Islet of Langerhans (tissue), 1 donor: ENCODE results near the gene CCDC40.
"Not testable (repeated sequence)": the region's sequence is repeated elsewhere in the genome, so short reads cannot be mapped to it uniquely, and the experiment has no call there.

Experiments used
- FAIRE-seq: peaks from one replicate; lab custom pipeline; 2011; peaks lifted over from hg19 to GRCh38; lab: Jason Lieb, UNC

Gene CCDC40

DNA sequence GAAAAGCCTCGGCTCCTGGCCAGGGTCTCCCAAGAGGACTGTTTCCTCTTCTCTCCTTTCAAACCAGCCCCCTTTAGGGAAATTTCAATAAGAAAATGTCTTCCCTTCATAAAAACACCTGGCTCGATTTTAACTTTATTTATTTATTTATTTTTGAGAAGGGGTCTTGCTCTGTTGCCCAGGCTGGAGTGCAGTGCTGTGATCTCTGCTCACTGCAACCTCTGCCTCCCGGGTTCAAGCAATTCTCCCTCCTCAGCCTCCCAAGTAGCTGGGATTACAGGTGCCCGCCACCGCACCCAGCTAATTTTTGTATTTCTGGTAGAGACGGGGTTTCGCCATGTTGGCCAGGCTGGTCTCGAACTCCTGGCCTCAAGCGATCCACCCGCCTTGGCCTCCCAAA is 10.3 kb downstream of the CCDC40 start:
- FAIRE-seq: not testable (repeated sequence)

DNA sequence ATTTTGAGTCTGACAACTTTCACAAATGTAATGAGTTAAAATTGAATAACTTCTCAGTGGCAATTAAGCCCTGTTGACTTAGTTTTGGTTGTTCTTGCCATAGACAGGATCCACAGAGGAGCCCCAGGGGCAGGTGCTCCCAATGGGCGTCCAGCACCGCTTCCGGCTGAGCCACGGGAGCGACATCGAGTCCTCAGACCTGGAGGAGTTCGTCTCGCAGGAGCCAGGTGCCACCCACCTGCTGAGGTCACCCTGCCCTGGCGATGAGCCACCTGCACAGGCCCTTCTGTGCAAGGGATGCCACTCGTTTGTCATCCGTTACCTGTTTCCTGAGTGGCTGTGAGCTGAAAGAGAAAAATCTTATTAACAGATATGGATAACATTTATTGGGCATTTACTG is 10.7 kb downstream of the CCDC40 start:
- FAIRE-seq: no peak

DNA sequence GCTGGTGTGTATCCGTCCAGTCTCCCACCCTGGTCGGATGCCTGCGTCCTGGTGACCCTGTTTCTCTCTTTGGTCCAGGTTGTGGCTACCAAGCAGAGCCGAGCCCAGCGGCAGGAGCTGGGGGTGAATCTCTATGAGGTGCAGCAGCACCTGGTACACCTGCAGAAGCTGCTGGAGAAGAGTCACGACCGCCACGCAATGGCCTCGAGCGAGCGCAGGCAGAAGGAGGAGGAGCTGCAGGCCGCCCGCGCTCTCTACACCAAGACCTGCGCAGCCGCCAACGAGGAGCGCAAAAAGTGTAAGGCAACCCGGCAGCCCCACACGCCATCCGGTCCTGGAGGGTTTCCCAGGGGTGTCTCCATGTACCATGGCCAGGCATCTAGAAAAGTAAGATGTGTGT is 13.5 kb downstream of the CCDC40 start:
- no peak for FAIRE-seq

DNA sequence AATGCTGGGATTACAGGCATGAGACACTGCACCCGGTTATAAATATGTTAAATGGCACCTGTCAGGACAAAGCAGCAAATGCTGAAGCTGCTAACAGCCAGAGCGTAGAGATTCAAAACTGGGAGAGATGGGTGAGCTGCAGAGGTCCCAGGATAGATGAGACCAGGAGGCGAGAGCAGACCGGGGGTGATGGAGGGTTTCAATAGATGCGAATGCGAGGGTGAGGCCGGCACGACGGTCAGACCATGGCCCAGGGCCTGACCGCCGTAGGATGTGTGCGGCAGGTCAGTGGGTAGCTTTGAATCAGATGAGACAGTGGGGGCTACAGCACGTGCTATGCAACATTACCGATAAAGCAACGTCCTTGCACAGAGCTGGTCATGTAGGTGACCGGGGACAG is 14.3 kb downstream of the CCDC40 start:
- FAIRE-seq: no peak

DNA sequence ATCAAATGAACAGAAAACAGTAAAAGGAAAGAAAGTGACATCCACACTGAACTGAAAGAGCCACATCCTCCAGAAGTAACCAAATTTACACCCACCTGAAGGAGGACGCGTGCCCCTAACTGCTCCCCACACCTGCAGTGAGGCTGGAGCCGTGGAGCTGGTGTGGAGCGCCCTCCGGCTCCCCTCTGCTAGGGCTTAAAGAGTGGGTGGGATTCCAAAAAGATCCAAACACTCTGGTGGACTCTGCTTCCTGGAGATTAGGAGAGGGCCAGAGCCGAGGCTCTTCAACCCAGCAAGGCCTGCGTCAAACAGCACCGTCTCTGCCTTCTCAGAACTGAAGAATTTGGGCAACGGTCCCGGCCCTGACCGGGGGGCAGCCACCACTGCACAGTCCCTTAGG is 15.2 kb downstream of the CCDC40 start:
- FAIRE-seq: no peak

DNA sequence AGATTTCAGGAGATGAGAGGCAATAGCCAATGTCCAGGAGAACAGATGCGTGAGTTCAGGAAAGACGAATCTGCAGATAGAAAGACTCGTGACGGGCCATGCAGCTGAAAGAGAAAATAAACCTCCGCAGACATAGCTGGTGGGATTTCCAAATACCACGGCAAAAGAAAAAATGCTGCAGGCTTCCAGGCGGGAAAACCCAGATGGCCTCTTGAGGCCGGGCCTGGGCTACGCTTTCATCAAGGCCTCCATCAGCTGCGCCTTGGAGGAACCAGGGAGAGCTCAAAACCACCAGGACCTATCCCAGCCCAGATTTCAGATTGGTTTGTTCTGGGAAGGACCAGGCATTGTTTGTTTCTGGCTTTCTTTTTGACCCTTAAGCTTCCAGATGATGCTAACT is 16.7 kb downstream of the CCDC40 start:
- no peak for FAIRE-seq

DNA sequence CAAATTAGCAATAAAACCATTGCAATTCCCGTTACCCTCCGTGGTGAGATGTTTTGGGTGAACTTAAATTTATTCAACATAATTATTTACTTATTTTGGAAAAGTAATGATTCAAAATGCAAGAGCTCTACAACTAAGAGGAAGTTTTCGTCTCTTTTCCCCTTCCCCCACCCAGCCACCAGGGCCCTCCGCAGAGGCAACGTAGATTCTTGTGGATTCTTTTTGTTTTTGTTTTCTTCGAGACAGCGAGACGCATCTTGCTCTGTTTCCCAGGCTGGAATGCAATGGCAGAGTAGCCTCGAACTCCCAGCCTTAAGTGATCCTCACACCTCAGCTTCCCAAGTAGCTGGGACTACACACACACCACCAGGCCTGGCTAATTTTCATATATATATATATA is 19.2 kb downstream of the CCDC40 start:
- no peak for FAIRE-seq

DNA sequence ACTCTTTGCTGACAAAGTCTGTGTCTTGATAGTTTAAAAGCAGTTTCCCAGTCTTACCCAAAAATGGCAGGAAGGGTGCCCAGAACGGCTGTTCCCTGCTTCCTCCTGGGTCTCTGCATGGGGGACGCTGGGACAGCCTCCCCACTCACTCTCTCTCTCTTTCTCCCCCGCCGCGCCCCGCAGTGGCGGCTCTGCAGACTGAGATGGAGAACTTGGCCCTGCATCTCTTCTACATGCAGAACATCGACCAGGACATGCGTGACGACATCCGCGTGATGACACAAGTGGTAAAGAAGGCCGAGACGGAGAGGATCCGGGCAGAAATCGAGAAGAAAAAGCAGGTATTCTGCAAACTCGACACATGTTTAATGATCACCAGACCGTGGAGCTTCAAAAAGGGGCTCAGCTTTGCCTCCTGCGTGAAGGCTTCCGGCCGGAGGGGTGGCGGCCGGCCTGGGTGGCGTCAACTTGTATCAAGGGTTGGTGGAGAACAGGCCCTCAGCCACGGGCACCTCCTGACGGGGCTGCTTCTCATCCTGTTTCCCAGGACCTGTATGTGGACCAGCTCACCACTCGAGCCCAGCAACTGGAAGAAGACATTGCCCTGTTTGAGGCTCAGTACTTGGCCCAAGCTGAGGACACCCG is 22.0 kb downstream of the CCDC40 start:
- FAIRE-seq: no peak

DNA sequence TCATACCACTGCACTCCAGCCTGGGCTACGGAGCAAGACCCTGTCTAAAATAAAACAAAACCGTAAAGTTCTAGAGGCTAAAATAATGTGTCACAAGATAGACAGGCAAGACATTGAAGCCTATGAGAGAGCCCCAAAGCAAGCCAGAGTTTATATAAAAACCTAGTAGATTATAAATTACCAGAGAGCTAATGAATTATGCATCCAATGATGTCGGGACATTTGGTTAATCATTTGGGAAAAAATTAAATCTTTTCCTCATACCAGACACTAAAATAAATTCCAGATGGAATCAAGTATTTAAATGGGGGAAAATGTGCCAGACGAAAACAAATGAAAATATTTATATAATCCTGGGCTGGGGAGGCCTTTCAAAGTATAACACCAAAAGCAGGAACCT is 24.2 kb downstream of the CCDC40 start:
- FAIRE-seq: no peak

DNA sequence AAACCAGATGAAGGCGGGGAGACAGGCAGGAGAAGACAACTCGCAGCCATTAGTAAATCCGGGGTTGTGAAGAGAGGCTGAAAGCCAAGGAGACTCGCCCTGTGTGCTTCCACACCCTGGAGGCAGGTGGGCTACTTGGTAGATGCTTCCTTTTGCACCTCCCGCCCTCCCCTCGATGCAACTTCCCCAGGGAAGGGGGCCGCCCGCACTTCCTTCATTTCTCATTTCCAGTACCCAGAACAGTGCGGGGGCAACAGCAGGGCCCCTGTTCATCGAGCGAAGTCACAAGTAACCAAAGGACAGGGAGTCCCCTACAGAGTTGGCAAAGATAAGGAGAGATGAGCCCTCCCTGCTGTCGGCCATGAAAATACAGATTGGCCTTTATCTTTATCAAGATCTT is 25.0 kb downstream of the CCDC40 start:
- FAIRE-seq: no peak

DNA sequence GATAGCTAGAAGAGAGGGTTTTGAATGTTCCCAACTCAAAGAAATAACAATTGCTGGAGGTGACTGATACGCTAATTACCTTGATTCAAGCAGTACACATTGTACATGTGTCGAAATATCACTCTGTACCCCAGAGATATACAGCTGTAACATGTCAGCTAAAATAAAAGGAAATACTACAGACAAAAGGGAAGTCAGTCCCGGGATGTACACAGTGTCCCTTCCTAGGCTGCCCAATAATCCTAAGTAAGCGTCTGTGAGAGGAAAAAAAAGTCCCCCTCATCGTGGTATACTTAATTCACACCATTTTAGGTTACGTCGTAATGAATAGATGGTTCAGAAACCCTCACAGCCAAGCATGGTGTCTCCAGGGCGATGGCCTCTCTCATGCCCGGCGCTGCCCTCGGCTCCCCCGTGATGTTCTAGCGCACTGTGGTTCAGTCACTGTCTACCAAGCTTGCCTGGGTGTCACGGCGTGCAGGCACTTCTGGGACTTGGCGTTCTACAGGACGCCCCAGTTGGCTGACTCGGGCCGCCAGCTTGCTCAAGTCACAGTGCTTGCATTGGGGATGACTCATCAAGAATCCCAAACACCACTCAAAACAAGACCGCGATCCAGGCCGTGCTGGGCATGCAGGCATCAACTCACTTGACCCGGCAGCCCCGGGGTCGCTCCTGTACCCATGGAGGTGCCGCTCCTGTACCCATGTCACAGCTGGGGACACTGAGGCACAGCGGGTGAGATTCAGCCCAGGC is 27.6 kb downstream of the CCDC40 start:
- no peak for FAIRE-seq

DNA sequence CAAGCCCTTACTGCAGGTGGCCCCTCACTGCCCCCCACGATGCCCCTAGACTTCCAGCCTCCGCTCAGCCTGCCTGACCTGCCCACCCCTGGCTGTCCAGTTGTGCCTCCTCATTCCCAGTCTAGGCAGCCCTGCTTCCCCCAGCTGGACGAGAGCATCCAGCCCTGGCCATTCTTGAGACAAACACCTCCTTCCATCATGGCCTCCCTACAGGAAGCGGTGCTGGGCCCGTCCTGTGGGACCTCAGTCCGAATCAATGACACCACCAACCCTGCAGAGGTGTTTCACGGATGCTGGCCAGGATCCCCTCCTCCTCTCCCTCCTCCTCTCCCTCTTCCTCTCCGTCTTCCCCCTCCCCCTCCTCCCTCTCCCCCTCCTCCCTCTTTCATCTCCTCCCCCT is 28.3 kb downstream of the CCDC40 start:
- FAIRE-seq: no peak

DNA sequence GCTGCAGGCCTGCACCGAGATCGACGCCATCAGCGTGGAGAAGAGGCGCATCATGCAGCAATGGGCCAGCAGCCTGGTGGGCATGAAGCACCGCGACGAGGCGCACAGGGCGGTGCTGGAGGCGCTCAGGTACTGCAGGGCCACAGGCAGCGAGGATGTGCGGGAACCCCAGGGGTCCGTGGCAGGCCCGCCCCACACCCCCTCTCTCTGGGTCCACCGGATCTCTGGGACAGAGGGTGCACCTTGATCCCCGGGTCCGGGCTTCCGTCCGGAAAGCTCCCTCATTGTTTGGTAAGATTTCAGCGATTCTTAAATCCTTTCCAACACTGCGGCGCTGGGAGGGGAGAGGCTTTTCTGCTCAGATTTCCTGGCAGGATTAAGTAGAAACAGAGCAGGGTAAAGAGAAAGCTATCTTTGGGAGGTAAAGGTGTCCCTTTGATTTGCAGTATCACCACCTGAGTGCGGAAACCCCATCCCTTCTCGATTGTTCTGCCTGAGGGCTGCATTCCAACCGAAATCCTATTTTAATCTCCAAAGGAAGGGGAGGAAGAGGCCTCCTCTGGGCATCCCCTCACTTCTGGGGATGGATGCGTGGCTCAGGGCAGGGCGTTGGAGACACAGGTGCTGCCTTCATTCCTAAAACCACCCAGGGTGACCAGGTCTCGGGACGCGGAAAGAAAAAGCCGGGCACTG is 29.2 kb downstream of the CCDC40 start:
- FAIRE-seq: no peak

DNA sequence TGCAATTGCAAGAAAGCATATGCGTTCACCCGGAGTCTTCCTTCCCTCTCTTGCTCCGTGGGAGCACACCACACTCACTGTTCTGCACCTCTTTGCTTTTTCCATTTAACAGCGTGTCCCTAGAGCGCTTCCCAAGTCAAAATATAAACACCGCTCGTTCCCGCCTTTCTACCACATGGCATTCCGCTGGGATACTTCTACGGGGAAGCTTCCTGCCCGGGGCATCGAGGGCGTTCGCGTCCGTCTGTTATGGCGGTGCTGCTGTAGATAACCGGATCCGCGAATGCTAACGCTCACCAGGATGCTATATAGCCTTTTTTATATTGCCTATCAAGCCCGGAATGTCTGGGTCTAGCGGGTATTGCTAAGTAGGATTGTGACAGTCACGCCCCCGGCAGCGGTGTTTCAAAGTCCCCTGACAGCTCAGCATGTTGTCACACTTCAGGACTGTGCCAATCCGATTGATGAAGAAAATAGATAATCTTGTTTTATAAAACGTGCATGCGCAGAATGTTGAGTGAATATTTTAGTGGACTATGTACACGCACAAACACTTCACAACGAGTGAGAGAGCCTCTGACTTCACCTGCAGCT is 31.0 kb downstream of the CCDC40 start:
- no peak for FAIRE-seq

DNA sequence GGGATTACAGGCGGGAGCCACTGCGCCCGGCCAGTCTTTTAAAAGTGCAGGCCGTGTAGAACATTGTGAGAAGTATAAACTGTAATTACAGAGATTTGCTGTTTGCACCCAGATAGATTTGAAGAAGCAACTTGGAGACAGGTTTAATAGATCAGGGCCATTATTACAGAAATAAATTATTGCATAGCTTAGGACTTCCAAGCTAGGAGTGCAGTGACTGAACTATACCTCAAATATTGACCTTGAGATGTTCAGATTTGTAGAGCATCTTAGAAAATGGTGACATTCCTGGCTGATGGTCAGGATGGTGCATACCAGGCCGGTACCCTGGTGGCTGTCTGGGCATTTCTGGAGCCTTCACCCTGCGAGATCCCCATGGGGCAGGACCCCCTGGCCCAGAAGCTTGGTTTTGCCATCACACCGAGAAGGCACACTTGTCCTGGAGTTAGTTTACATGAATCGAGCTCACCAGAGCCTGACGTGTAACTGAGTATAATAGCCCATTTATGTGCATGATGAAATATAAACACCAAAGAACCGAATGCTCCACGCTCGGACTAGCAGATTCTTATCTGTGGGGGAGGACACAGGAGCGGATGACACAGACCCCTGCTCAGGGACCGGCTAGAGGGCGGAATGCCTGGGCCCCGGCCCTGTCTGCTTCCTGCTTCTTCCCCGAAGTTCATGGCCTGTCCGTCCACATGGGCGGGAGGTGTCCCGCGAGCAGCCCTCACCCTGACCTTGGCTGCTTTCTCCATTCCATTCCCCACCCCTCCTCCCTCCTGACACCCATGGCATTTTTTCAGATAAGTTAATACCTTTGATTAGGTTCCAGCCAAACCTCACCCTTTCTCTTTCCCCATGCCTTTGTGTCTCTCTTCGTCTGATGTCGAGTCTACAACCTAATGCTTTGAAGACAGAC is 32.1 kb downstream of the CCDC40 start:
- no peak for FAIRE-seq

DNA sequence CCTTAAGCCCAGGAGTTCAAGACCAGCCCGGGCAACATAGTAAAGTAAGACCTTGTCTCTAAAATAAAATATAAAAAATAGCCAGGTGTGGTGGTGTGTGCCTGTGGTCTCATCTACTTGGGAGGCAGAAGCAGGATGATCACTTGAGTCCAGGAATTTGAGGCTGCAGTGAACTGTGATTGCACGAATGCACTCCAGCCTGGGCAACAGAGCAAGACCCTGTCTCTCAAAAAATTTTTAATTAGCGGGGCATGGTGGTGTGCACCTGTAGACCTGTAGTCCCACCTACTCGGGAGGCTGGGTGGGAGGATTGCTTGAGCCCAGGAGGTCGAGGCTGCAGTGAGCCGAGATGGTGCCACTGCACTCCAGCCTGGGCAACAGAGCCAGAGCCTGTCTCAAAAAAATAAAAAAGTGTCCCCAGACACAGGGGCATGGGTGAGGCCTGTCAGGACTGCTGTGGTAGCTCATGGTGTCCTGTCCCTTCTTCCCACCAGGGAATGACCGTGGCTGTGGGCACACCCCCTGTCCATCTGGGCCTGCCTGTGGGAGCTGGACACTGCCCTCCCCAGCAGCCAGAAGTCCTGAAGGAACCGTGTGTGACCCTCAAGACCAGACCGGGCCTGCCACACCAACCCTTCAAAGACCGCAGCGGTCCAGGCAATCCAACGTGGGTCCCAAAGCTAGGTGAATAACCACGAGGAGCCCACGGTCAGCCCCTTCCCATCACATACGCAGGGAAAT is 34.1 kb downstream of the CCDC40 start:
- no peak for FAIRE-seq

DNA sequence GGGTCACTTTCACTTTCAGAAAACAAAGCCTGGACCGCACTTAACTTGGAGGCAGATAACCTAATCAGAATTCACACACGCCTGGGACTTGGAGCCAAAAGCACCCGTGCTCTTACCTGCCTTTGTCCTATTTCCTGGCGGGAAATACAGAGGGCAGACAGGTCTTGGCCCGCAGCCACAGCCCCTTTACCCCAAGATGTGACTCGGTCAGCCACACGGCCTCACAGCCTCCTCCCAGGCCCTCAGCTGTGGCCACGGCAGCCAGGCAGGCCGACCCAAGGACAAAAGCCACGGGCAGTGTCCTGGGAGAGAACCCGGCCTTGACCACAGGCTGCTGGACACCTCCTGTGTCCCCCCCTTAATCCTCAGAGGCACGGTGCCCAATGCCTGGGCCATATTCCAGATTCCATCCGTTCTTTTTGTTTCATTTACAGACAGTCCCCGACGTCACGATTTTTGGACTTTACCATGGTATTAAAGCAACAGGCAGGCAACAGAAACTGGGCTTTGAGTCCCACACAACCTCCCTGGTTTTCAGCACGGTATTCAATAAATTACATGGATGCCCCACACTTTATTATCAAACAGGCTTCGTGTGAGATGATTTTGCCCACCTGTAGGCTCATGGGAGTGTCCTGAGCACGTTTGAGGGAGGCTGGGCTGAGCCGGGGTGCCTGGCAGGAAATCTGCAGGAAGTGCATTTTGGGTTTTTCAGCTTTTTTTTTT is 34.8 kb downstream of the CCDC40 start:
- no peak for FAIRE-seq

DNA sequence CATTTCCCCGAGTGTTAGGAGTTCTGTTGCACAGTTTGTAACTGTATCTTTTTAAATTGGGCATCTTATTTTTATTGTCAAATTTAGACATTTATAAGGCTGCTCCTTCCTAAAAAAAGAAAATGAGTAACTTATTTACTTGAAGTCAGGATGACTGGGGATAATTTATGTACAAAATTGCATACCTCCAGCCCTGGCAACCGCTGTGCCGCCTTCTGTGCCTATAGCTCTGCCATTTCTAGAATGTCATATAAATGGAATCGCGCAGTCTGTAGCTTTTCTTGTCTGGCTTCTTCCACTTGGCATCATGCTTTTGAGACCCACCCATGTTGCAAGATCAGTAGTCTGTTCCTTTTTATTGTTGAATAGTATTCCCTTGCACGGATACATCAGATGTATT is 36.0 kb downstream of the CCDC40 start:
- FAIRE-seq: no peak

DNA sequence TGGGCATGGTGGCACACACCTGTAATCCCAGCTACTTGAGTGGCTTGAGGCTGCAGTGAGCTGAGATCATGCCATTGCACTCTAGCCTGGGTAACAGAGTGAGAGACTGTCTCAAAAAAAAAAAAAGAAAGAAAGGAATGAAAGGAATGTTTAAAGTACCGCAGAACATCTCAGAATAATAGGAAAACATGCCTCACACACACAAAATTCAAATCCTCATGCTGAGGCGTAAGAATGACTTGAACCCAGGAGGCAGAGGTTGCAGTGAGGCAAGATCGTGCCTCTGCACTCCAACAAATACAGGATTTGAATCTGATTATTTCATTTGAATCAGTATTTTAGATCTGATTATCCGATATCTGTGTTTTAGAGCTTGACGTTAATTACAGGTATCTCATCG is 43.6 kb downstream of the CCDC40 start:
- no peak for FAIRE-seq

DNA sequence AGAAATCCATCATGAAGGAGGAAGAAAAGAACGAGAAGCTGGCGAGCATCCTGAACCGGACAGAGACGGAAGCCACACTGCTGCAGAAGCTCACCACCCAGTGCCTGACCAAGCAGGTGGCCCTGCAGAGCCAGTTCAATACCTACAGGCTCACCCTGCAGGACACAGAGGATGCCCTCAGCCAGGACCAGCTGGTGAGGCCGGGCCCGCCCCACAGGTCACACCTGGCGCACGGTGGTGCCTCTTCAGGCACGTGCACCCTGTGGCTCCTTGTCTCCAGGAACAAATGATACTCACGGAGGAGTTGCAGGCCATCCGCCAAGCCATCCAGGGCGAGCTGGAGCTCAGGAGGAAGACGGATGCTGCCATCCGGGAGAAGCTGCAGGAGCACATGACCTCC is 45.2 kb downstream of the CCDC40 start:
- no peak for FAIRE-seq
